KMS-11 (cell line): ENCODE data around the gene GNG10.

Source experiments
- H2AFZ ChIP-seq: fragments of 200-600 bp; sonication (generic); 2 replicates; pipeline ENCODE4 v1.6.1; 2016; ENCODE audit warnings: antibody characterized with exemption, mixed run types, low read depth
- H3K27ac ChIP-seq: fragments of 200-600 bp; sonication (generic); 2 replicates; pipeline ENCODE4 v1.6.1; 2016; ENCODE audit warnings: mild to moderate bottlenecking, mixed run types
- H3K27me3 ChIP-seq: fragments of 200-600 bp; sonication (generic); 2 replicates; pipeline ENCODE4 v1.6.1; 2017; ENCODE audit warnings: mild to moderate bottlenecking, low read depth, mixed run types, moderate library complexity; ENCODE audit not compliant: insufficient read depth
- H3K36me3 ChIP-seq: fragments of 200-600 bp; sonication (generic); 2 replicates; pipeline ENCODE4 v1.6.1; 2017; ENCODE audit warnings: mild to moderate bottlenecking, mixed run types; ENCODE audit not compliant: insufficient read depth
- H3K4me1 ChIP-seq: fragments of 200-600 bp; sonication (generic); 2 replicates; pipeline ENCODE4 v1.6.1; 2016; ENCODE audit warnings: mild to moderate bottlenecking, low read depth, mixed run types; ENCODE audit not compliant: poor library complexity, severe bottlenecking
- H3K4me2 ChIP-seq: fragments of 200-600 bp; sonication (generic); 2 replicates; pipeline ENCODE4 v1.7.0; 2016; ENCODE audit warnings: mild to moderate bottlenecking, mixed run types
- H3K4me3 ChIP-seq: fragments of 200-600 bp; sonication (generic); IDR thresholded peaks from 2 replicates; pipeline ENCODE4 v1.6.1; 2017; ENCODE audit warnings: low read depth, low read length, mixed read lengths; ENCODE audit not compliant: insufficient read depth
- H3K79me2 ChIP-seq: fragments of 200-600 bp; sonication (generic); 2 replicates; pipeline ENCODE4 v1.6.1; 2016; ENCODE audit warnings: low read depth, mixed run types; ENCODE audit not compliant: insufficient read depth
- H3K9ac ChIP-seq: fragments of 200-600 bp; sonication (generic); 2 replicates; pipeline ENCODE4 v1.6.1; 2016; ENCODE audit warnings: mild to moderate bottlenecking, mixed run types
- H4K20me1 ChIP-seq: fragments of 200-600 bp; sonication (generic); 2 replicates; pipeline ENCODE4 v1.6.1; 2016; ENCODE audit warnings: mild to moderate bottlenecking, mixed run types; ENCODE audit not compliant: insufficient read depth
- CTCF ChIP-seq: fragments of 200-600 bp; sonication (generic); conservative IDR thresholded peaks from 2 replicates; pipeline ENCODE4 v1.6.1; 2017; ENCODE audit warnings: low read depth, mild to moderate bottlenecking, antibody characterized with exemption, low read length, moderate library complexity, mixed read lengths

GNG10 gene

GRCh38 chr9:111633389-111633736 is 28.0 kb upstream of the GNG10 start:
- Histone ChIP-seq H2AFZ (no peak overlapping the region), H3K4me1 (peaks cover 15% of the 10 kb centered on the region), H3K27ac (no peak overlapping the region), H3K9ac (no peak overlapping the region), H3K4me3 (no peak overlapping the region), H3K4me2 (peak overlapping the region; percentile 74; the same call in 1 of the 2 replicates), H3K36me3 (no peaks in the 10 kb centered on the region), H4K20me1 (peaks cover 4% of the 10 kb centered on the region; the same call in 1 of the 2 replicates), H3K79me2 (peaks cover 62% of the 10 kb centered on the region), H3K27me3 (no peaks in the 10 kb centered on the region)
- no peak for TF ChIP-seq CTCF

GRCh38 chr9:111634860-111635259 is 26.5 kb upstream of the GNG10 start:
- Histone ChIP-seq H3K36me3 (no peaks in the 10 kb centered on the region), H4K20me1 (peaks cover 4% of the 10 kb centered on the region; the same call in 1 of the 2 replicates), H3K4me3 (no peak overlapping the region), H3K4me2 (no peak overlapping the region), H3K9ac (no peak overlapping the region), H3K4me1 (peaks cover 15% of the 10 kb centered on the region), H3K79me2 (peaks cover 73% of the 10 kb centered on the region), H2AFZ (no peak overlapping the region), H3K27me3 (no peaks in the 10 kb centered on the region), H3K27ac (no peak overlapping the region)
- no peak for TF ChIP-seq CTCF

- Histone ChIP-seq H3K79me2 (peaks cover 63% of the 10 kb centered on the region), H3K4me2 (no peak overlapping the region), H3K27ac (no peak overlapping the region), H3K27me3 (no peaks in the 10 kb centered on the region), H4K20me1 (peaks cover 4% of the 10 kb centered on the region; the same call in 1 of the 2 replicates), H3K4me3 (no peak overlapping the region), H3K4me1 (peaks cover 6% of the 10 kb centered on the region), H2AFZ (no peak overlapping the region), H3K36me3 (no peaks in the 10 kb centered on the region), H3K9ac (no peak overlapping the region)
- no peak for TF ChIP-seq CTCF
Observed at GRCh38 chr9:111637421-111637950, 23.9 kb upstream of the GNG10 start.

GRCh38 chr9:111644195-111644772 is 17.1 kb upstream of the GNG10 start:
- Histone ChIP-seq H3K4me2 (no peak overlapping the region), H4K20me1 (no peaks in the 10 kb centered on the region), H3K4me1 (no peaks in the 10 kb centered on the region), H3K27me3 (no peaks in the 10 kb centered on the region), H2AFZ (no peak overlapping the region), H3K36me3 (no peaks in the 10 kb centered on the region; the same call in 1 of the 2 replicates), H3K4me3 (no peak overlapping the region), H3K79me2 (peaks cover 10% of the 10 kb centered on the region; the same call in 1 of the 2 replicates), H3K27ac (no peak overlapping the region), H3K9ac (no peak overlapping the region)
- TF ChIP-seq CTCF, result no peak
